Upper lobe of left lung (tissue), 4 donors: Measurements from ENCODE around the gene SCAMP1.
"Not testable (repeated sequence)": the region's sequence is repeated elsewhere in the genome, so short reads cannot be mapped to it uniquely, and the experiment has no call there.

Source experiments
- CTCF ChIP-seq, 6 experiments: fragments of 450-650 bp in 4 of 6; fragments of 200-600 bp in 2 of 6; sonication (generic) in 2 of 6; IDR thresholded peaks; one replicate each; pipeline ENCODE4 v1.5.1; 2016 to 2019; ENCODE audit warnings: antibody characterized with exemption in 6 of 6
- POLR2A ChIP-seq, 4 donors: fragments of 450-650 bp; IDR thresholded peaks; one replicate each; pipeline ENCODE4 v1.5.1; 2016 to 2017; ENCODE audit warnings: antibody characterized with exemption in 4 of 4, mild to moderate bottlenecking in 2 of 4

DNA sequence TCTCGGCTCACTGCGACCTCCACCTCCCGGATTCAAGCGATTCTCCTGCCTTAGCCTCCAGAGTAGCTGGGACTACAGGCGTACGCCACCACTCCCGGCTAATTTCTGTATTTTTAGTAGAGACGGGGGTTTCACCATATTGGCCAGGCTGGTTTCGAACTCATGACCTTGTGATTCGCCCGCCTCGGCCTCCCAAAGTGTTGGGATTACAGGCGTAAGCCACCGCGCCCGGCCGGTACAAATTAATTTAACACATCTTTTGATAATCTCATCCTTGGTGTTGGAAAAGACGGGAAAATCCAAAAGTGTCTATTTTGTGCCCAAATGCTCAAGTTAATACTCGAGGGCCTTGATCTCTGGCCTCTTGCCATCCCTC, 974 bp upstream of the SCAMP1 start:
- TF ChIP-seq CTCF, POLR2A (IDR thresholded peaks at IDR 0.05): not testable (repeated sequence)
